GM18499 (cell line): Measurements from ENCODE around the gene NEUROG2.

Source experiments
- ATAC-seq: cut with Tn5 transposase; IDR thresholded peaks from one replicate; pipeline ENCODE4 v1.9.1; 2021; ENCODE audit warnings: moderate number of reproducible peaks; ENCODE audit not compliant: insufficient read depth, unreplicated experiment

The NEUROG2 gene

DNA sequence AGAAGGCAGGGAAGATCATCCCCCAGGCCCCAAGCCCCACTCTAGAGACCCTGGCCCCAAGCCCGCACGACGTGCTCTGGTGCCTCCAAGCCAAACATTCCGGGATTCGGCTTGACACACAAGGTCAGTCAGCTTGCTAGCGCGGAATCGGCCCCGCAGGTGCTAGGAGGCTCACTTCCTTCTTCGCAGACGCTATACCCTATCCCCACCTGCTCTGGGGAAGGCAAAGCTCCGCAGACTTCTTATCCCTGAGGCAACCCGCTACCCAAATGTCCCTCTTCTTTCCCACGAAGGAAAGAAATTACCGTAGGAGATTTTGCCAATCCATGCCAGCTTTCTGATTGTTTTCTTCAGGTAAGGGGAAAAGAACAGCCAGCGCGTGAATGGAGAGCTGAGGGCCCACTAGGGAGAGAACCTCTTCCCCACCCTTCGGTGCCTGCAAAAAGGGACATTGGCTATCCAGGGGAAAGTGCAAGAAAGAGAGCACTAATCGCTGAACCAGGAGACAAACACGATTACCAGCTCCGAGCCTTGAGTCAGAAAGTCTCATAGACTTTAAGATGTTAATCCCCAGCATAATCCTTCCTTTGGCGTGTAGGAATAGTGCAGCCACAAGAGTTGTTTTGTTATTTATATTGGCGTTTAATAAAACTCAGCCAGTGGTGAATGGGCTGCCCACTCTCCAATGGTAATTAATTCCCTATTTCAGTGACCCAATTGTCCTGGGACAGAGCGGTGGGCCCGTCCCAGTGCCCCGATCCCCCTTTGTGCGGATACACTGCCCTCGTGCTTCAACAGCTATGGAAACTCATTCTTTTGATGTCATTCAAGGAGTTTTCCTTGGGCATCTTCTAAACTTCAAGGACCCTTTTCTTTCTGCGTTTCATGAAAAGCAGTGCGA, 5.4 kb upstream of the NEUROG2 start:
- ATAC-seq, result no peak

DNA sequence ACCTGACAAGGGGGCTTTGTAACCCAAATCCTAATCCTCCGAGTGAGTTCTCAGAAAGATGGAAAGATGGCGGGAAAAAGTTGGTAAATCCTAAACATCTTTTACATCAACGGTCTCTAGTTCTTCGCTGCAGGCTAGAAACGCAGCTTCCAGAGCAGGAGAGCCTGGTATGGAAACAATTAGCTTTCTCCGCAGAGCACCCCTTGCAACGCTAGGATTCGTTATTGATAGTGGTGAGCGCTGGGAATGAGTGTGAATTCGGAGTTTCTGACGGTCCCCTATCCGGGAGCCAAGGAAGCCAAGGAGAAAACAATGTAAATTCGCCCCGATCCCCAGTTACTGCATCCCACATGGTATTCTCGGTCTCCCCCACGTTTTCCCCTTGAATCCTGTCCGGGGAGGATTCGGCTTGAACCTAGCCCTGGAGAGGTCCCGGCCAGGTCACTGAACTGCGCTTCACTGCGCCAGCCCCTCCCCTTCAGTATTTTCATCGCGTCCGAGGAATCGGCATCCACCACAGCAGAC, 4.7 kb upstream of the NEUROG2 start:
- no peak for ATAC-seq

DNA sequence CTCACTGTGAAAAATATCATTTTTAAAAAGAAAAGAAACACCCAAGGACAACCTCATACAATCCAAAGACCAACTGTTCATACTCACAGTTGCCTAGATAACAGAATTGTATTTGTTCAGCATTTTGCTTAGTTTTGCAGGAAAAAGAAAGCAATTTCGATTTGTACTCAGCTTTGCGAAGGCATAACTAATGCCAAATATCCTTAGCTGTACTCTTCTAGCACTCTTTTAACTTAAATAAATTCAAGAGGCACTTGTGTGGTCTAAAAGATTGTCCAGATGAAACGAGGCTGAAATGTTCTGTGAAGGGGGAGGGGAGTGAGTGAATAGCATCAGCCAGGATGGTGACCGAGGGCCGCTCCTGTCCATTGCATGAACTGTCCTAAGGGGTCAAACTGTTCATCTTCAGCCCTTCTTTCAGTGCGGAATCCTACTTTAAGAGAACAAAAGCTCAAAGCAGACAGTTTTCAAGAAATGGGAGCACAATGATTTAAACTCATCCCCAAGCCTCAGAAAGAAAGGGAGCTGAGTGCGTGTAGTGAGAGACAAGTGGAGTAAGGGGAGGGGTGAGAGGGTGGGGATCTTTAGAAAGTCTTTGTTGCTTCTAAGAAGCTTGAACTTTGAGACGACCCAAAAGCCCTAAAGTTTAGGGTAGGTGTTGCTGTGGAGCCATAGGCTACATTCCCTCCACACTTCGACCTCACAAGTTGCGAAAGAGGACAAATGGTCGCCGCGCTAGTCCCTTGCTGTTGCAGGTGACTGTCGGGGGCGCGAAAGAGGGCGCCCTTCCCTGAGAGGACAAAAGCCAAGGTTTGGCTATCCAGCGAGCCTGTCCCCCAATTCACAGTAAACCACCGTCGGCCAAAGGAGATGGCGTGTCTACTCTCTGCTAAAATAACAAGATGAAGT, 4.0 kb upstream of the NEUROG2 start:
- no peak for ATAC-seq

DNA sequence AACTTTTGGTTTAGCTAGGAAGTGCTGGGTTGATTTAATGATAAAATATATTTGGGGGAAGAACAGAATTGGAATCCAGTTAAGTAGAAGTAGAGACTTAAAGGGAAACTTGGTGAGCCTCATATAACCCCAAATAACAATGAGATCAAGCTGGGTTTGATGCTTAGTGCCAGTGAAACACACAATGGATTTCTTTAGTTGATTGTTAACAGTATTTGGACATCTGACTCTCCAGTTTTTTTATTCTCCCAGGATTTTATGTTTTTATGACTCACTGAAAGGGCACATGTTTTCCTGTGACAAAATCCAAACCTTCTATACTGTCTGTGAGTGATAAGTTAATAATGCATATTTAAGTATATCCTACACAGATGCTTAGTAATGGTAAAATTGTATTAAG, 2.7 kb upstream of the NEUROG2 start:
- ATAC-seq, result no peak

DNA sequence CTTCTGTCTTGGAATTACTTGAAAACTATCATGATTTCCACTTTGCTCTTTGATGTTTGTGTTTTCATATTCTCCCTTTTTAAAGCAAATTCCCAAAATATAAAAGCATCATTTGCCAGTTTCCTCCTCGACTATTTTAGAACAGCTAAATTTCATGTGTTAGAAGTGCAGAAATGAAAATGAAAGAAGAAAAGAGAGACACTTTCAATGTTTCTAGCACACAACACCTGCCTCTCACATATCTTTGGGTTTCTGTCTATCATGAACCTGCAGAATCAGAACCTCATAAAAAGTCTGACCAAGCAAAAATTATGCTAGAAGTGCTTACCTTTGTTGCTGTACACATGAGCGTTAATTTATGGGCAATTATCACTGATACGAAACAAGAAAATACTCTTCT, 1.9 kb upstream of the NEUROG2 start:
- no peak for ATAC-seq

DNA sequence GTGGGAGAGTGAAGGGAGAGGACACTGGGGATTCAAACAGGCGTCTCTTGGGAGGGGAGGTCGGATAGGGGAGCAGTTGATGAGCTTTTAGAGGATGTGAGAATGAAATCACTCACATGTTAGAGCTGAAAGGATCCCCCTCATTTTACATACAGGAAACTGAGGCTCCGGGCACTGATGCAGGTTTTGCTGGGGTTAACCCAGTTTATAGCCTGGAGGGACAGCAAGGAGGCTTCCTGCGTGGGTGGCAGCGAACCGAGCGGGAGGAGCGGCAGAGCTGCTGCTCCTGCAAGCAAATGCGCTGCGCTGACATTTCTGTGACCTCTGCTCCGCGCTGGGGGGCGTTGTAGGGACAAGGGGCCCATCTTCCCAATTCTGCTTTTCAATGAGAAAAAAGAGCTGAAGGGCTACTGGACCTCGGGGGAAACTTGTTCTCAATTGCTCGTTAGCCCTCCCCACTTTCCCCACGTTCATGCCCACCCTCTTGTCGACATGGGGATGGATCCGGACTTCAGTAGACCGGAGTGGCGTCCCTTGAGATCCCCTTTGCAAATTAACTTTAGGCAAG, 1.2 kb upstream of the NEUROG2 start:
- ATAC-seq, result peak; percentile 29

DNA sequence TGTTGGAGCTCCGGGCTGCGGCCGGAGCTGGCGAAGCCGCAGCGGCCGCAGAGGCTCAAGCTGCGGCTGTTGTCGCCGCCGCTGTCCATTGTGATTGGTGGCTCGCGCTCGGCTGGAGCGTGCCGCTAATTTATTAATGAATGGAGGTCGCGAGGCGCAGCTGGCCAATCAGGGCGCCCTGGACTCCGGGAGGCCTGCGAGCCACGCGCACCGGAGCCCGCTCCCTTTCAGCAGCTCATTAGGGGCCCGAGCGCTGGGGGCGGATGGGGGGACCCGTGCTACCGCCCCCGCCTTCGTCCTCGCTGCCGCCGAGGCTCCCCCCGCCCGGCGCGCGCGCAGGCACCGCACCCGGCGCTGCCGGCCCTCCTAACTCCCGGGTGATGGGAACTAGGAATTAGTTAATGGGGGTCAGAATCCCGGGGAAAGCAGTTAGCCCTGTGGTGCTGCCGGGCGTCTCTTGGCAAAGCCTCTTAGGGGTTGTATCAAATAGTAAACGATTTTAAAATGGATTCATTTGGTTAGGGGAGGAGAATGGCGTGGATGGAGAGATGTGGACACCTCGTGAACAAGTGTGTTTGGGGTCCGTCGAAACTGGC, 589 bp upstream of the NEUROG2 start:
- ATAC-seq, result peak; percentile 20

DNA sequence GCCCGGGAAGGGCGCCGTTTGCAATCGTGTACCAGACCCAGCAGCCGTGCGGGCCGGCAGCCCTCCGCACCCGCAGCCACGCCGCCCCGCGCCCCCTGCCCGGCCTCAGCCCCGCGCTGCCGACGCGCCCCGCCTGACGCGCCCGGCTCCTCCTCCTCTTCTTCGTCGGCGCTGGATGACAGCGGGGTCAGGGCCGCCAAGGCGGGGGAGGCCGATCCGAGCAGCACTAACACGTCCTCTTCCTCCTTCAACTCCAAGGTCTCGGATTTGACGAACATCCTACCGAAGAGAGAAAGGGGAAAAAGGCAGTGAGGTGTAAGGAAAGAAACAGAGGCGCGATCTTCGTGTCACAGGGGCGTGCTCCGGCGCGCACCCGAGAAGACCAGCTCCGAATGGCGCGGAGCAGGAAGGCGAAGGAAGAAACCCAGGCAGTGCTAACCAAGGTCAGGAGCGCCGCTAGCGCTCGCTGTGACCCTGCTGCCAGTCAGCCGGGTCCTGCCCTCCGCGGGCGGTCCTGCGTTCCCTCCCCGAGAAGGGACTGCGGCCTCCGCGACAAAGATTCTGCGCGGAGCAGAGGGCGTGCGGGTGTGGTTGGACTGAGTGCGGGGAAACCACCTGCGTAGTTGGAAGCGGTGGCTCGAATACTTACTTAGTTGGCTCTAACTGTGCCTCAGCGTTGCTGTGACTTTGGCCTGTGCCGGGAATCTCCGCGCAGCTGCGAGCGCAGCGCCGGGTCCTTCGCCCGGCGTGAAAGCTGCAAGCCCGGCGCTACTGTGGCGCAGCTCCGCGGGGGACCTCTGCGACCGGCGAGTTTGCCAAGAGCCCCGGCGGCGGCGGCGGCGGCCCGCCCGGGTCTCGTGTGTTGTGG, 548 bp downstream of the NEUROG2 start:
- ATAC-seq, result no peak

DNA sequence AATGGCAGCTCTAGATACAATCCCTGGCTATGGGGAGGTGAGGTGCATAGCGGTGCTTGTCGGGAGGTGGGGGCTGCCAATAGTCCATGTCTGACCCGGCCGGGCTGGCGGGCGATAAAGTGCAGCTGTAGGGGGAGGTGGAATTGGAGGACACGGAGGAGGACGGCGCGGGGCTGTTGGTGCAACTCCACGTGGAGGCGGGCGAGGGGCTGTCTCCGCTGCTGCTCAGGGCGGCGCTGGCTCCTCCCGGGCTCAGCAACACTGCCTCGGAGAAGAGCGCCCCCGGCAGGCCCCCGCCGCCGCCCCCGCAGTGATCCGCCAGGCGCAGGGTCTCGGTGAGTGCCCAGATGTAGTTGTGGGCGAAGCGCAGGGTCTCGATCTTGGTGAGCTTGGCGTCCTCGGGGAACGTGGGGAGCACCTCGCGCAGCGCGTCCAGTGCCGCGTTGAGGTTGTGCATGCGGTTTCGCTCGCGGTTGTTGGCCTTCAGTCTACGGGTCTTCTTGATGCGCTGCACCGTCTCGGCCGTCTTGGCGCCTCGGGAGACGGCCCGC, 1.3 kb downstream of the NEUROG2 start:
- no peak for ATAC-seq

DNA sequence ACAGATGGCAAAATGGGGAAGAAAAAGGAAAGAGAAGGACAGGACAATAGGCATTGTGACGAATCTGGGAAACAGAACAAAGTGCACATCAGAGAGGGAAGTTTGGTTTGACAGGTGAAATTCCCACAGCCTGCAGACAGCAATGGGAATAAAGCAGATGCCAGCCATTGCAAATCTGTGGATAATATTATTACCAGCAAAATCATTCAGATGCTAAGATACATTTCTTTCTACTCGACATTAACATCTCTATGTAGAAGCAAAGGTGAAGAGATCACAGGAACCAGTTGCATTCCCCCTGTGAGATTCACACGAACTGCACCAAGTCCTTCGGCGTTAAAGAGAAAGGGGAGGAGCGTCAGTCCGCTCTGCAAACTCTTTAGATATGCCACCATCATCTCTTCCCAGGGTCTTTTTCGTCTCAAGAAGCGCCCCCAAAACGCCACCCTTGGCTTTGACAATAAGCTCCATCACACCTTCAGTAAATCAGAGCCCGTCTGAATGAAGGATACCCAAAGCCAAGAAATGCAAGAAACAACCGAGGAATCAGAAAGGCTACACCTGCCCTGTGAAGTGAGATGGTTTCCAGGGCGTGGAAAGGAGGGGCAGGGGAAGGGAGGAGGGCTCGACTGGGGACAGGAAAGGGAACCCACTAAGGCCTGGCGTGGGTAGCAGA, 1.9 kb downstream of the NEUROG2 start:
- no peak for ATAC-seq

DNA sequence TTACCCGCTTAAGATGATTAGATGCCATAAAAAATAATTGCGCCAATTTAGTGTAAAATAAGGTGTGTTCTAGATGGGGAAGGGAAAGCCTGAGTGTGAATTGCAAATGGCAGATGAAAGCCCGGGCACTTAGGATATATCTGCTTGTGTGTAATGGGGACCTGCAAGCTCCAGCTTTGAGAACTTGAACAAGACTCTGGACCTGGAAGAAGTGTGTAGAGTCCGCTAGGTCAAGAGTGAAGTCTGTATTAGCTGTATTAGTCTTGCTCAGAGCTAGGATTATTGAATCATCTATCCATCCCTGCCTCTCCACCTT, 4.2 kb downstream of the NEUROG2 start:
- ATAC-seq, result no peak

DNA sequence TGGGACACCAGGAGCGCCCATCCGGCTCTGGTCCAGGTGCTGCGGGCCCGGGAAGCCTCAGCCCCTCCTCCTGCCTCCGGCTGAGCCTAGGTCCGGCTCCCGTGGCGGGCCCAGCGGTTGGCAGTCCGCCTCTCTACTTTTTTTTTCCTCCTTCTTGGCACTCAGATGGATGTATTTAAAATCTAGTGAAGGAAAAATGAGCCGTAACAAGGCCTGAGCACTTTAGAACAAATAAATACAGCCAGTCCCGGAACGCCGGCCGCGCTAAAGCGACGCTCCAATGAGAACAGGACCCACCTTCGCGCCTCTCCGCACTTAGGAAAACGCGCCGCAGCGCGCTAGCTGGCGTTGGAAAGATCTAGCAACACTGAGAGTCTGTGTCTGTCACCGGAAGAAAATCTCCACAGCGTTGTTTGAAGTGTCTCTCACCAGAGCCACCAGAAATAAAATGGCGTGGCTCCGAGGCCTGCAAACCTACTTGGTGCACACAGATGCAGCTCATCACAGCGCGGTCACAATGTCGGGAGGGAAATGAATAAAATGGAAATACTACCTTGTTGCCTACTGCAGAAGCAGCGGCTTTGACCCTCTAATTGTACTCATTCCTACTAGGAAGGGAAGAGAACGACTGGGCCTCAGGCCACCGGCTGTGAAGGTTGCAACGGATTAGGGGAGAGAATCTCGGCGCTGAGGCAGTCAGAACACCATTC, 4.7 kb downstream of the NEUROG2 start:
- no peak for ATAC-seq

DNA sequence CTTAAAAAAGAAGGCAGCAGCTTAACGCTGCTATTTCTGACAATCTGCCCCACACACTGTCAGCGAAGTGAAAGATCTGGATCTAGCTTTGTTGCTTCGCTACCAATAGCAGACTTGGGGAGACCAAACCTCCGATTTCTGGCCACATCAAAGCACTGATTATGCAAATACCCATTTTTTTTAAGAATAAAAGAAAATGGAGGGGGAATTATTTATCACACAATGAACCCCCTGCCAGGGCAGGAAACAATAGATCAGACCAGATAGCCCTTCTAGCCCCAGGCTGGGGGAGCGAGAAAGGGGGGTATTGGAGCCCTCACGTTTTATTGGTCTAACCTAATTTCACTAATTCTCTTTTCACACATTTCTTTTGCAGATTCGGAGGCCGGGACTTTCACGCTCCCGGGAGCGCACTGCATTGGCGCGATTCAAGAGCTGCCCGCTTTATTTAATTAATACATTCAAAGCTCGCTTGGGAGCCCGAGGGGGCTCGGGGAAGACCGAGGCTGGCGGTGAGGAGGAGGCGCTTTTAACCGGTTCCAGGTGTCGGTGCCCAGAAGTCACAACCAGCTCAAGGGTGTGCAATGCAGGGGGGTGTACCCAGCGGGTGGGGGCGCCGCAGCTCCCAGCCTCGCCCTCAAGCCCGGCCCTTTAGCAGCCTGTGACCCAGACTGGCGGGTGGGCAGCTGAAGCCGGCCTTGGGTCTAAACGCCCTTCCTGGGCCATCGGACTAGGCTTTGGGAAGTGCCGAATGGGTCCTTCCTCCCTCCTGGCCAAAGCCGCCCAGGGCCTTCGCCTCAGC, 5.5 kb downstream of the NEUROG2 start:
- no peak for ATAC-seq

DNA sequence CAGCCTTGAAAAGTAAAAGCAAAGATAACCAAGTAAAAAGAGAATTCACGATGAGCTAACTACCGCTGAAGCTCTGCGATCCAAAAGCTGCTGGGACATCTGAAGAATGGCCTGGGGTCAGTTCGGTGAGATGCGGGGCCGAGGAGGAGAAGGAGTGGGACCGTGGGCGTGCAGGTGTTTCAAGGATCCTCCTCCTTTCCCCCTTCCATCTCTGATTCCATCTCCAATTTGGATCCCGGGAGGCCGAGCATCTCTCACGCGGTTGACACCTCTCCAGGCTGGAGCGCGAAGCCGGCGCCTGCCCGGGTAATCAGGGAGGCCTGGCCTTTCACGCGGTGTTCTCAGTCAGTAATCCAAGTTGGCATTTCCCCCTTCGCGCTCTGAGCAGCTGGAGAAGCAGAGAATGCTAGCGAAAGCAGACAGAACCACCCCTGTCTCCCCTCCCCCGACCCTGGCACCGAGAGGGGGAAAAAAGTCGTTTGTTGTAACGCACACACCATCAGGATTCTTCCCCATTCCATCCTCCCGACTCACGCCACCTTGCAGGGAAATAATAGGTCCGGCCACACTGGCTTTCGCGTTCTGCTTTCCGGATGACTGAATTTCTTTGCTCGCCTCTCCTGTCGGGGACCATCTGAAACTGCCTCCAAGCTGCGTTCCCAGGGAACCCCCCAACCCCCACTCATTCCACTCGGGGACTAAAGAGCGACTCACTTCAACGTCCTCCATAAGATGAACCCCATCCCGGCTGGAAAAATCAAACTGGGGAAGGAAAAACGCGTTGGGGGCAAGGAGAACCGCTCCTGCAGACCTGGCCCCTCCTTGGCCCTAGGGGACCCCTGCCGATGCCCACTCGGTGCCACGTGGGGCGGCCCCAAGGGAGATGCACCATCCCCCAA, 6.5 kb downstream of the NEUROG2 start:
- ATAC-seq, result no peak

DNA sequence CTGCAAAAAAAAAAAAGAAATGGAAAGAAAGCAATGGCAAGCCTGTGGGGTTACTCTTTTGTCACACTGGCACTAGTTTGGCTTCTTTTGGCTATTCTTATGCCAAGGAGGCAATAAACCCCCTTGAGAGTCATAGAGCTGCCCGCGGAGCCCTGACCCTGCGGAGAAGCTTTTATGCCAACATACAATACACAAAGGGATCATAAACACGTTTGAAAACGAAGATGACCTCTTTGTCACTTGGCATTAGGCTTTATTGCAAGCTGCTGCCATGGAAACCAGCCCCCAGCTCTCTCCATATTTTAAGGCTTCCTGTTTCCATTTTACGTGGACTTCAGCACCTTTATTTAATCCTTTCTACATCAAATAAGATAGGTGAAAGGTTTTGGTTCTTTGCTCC, 7.6 kb downstream of the NEUROG2 start:
- no peak for ATAC-seq

DNA sequence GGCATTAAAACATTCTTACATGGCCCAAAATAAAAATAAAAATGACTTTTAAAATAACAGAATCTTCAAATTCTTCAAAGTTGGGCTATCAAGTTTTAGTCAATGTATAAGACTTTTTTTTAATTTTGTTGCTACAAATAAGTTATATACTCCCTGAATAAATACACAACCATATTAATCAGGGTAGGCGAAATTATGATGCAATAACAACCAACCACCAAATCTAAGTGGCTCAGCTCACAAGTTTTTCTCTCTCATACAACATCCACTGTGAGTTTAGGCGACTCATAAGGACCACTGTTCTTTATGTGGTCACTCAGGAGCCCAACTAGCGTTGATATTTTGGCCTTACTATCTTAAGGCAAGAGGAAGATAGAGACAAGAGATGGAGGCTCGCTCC, 11.2 kb downstream of the NEUROG2 start:
- ATAC-seq, result no peak
